Mammary epithelial cell (primary cell): ENCODE data around the gene ARHGAP42.

Experiments used
- EZH2 ChIP-seq: IDR thresholded peaks from 2 replicates; pipeline ENCODE4 v1.6.1; 2012; ENCODE audit warnings: low read length, inconsistent platforms, borderline replicate concordance
- TF ChIP-seq, protein P1 (sequence below), 2 donors: IDR thresholded peaks in 1 of 2; conservative IDR thresholded peaks in 1 of 2; 2 replicates each; pipeline ENCODE4 v1.5.1; 2011 to 2012; ENCODE audit warnings: inconsistent platforms in 2 of 2, low read length in 2 of 2, mild to moderate bottlenecking in 2 of 2, control low read depth in 1 of 2, low read depth in 1 of 2; ENCODE audit not compliant: insufficient read depth in 1 of 2; ENCODE audit errors: extremely low read depth in 1 of 2

DNA sequence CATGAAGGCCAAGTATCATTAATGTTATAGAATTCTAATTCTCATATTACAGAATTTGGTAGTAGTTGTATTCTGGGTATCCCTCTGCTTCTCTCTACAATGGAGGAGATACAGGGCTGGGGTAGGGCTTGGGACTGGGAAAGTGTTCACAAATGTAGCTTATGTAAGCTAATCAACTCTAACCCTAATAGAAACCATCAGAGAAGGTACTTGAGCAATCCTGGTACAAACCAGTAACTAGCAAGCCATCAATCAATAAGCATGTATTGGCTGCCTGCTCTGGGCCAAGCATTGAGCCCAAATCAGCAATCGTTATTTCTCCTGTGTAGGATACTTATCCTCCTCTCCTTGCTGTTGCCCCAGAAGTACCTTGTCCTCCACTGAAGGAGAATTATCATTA lies 268.2 kb downstream of the ARHGAP42 start:
- TF ChIP-seq, protein P1, sequence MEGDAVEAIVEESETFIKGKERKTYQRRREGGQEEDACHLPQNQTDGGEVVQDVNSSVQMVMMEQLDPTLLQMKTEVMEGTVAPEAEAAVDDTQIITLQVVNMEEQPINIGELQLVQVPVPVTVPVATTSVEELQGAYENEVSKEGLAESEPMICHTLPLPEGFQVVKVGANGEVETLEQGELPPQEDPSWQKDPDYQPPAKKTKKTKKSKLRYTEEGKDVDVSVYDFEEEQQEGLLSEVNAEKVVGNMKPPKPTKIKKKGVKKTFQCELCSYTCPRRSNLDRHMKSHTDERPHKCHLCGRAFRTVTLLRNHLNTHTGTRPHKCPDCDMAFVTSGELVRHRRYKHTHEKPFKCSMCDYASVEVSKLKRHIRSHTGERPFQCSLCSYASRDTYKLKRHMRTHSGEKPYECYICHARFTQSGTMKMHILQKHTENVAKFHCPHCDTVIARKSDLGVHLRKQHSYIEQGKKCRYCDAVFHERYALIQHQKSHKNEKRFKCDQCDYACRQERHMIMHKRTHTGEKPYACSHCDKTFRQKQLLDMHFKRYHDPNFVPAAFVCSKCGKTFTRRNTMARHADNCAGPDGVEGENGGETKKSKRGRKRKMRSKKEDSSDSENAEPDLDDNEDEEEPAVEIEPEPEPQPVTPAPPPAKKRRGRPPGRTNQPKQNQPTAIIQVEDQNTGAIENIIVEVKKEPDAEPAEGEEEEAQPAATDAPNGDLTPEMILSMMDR (conservative IDR thresholded peaks at IDR 0.05 in 1 of 2, IDR thresholded peaks at IDR 0.05 in 1 of 2; ENCODE audit: extremely low read depth in 1 of 2, insufficient read depth in 1 of 2, low read depth in 1 of 2, low read length in 2 of 2) = no peak
- no peak for TF ChIP-seq EZH2
